Chondrocyte (in vitro differentiated cells): Measurements from ENCODE around the gene MACROD2. TPM values are rescaled to one million over a fixed set of nuclear protein-coding genes. Genes with fewer than 3 reads are reported as not detected.

Source experiments
- DNase-seq: peaks from one replicate; pipeline ENCODE4 v3.0.0; 2021; ENCODE audit warnings: mixed read lengths, low spot score
- H3K27ac Mint-ChIP-seq: one replicate; pipeline ENCODE4 v1.8.0; 2021; ENCODE audit warnings: mild to moderate bottlenecking, moderate library complexity, mixed read lengths; ENCODE audit not compliant: unreplicated experiment
- H3K27me3 Mint-ChIP-seq: 2 replicates; pipeline ENCODE4 v1.8.0; 2021; ENCODE audit warnings: low read depth, mixed read lengths
- H3K36me3 Mint-ChIP-seq: 2 replicates; pipeline ENCODE4 v1.8.0; 2021; ENCODE audit warnings: low read depth, mixed read lengths
- H3K4me1 Mint-ChIP-seq: 2 replicates; pipeline ENCODE4 v1.8.0; 2021; ENCODE audit warnings: low read depth, mild to moderate bottlenecking, mixed read lengths
- H3K4me3 Mint-ChIP-seq: one replicate; pipeline ENCODE4 v1.8.0; 2021; ENCODE audit warnings: mild to moderate bottlenecking, moderate library complexity, mixed read lengths; ENCODE audit not compliant: unreplicated experiment
- H3K9me3 Mint-ChIP-seq: 2 replicates; pipeline ENCODE4 v1.8.0; 2021; ENCODE audit warnings: low read depth, mixed read lengths
- CTCF ChIP-seq: fragments of 200-600 bp; sonication (generic); IDR thresholded peaks from 2 replicates; pipeline ENCODE4 v1.5.0; 2021; ENCODE audit warnings: antibody characterized with exemption, mild to moderate bottlenecking, moderate library complexity
- total RNA-seq: library from RNA; stranded (reverse); gene quantifications from 3 replicates; pipeline ENCODE4 v1.2.1, GENCODE V29; 2021

The MACROD2 gene
- total RNA-seq, 1 donor from 2014 or later = 3.2 TPM

DNA sequence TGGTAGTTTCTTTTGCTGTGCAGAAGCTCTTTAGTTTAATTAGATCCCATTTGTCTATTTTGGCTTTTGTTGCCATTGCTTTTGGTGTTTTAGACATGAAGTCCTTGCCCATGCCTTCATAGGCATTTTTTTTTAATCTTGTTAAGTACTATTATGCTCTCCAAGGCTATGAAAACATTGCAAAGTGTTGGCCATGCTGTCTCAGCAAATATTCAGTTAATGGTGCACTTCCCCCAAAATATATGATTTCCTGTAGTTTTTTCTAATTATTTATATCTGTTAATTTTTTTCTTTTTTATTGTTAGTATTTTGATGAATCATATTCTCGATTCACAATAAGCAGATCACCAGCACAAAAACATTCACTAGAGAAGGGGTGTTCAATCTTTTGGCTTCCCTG lies 1148.2 kb downstream of the MACROD2 start:
- TF ChIP-seq CTCF = no peak
- H3K4me1 Mint-ChIP-seq = peaks cover 11% of the 10 kb centered on the region
- H3K27ac Mint-ChIP-seq = no peak overlapping the region
- no peak for DNase-seq
- no peaks in the 10 kb centered on the region for H3K36me3 Mint-ChIP-seq
- H3K4me3 Mint-ChIP-seq = no peak overlapping the region
- H3K27me3 Mint-ChIP-seq = no peaks in the 10 kb centered on the region
- no peaks in the 10 kb centered on the region for H3K9me3 Mint-ChIP-seq

GRCh38 chr20:15144916-15145315 lies 1149.6 kb downstream of the MACROD2 start:
- Mint-ChIP-seq H3K4me1 (peaks cover 11% of the 10 kb centered on the region), H3K36me3 (no peaks in the 10 kb centered on the region)

GRCh38 chr20:15146948-15147347 lies 1151.6 kb downstream of the MACROD2 start:
- no peak for TF ChIP-seq CTCF
- H3K27ac Mint-ChIP-seq = no peak overlapping the region
- peaks cover 5% of the 10 kb centered on the region for H3K4me1 Mint-ChIP-seq
- H3K36me3 Mint-ChIP-seq = peaks cover under 1% of the 10 kb centered on the region
- H3K9me3 Mint-ChIP-seq = peaks cover 2% of the 10 kb centered on the region
- H3K27me3 Mint-ChIP-seq = no peaks in the 10 kb centered on the region
- no peak overlapping the region for H3K4me3 Mint-ChIP-seq
- DNase-seq = no peak

More at GRCh38 chr20:15144916-15145315, 1149.6 kb downstream of the MACROD2 start:
- no peak overlapping the region for H3K27ac Mint-ChIP-seq
- no peak for TF ChIP-seq CTCF
- no peaks in the 10 kb centered on the region for H3K27me3 Mint-ChIP-seq
- DNase-seq = no peak
- H3K4me3 Mint-ChIP-seq = no peak overlapping the region
- H3K9me3 Mint-ChIP-seq = no peaks in the 10 kb centered on the region

DNA sequence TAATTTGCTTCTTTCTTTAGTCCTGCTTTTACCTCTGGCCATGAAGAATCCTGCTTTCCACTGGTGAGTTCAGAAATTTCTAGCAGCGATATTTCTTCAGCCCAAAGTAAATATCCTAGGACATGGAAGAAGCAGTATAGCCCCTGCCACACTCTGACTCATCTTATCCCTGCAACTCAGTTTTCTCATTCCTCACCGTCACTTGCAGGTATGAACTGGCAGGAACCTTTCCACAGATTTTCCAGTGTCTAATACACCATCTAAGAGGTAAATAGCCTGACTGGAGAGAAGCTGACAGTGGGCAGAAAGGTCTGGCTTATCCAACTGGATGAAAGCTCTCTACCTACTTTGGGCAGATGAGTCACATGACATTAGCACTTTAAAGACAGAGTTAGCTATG lies 1158.8 kb downstream of the MACROD2 start:
- no peaks in the 10 kb centered on the region for H3K4me1 Mint-ChIP-seq
- no peak for TF ChIP-seq CTCF
- peaks cover 2% of the 10 kb centered on the region for H3K9me3 Mint-ChIP-seq
- DNase-seq = no peak
- H3K36me3 Mint-ChIP-seq = peaks cover 2% of the 10 kb centered on the region
- no peak overlapping the region for H3K27ac Mint-ChIP-seq
- H3K4me3 Mint-ChIP-seq = no peak overlapping the region
- H3K27me3 Mint-ChIP-seq = peaks cover 3% of the 10 kb centered on the region

DNA sequence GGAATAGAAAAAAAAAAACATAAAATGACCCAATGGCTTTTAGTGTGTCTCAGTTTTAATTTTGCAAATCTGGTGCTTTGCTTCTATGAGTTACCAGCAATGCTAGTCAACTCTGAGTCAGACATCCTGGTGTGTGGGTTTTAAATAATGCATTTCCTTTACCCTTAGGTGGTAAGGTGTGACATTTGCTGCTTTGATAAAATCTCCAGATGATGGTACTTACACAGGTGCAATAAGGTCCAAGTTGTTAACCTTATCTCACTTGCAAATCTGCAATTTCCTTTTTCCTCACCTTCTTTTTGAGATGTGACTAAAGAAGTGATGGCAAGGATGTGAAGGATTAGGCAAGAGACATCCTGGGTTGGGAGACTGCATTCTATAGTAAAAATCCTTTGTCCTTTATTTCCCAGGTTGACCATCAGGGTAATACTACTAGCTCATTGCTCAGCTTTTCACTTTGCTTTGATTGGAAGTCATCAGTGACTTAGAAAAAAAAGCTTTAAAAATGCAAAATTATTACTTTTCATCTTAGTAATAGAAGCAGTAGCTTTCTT lies 1160.6 kb downstream of the MACROD2 start:
- TF ChIP-seq CTCF = no peak
- no peak for DNase-seq
- Mint-ChIP-seq H3K4me1 (no peaks in the 10 kb centered on the region), H3K27me3 (peaks cover 3% of the 10 kb centered on the region), H3K27ac (no peak overlapping the region), H3K36me3 (peaks cover 2% of the 10 kb centered on the region), H3K9me3 (peaks cover 2% of the 10 kb centered on the region), H3K4me3 (no peak overlapping the region)
